NCI-H460 (cell line): Measurements from ENCODE around the gene TIGD3. TPM values are rescaled to one million over a fixed set of nuclear protein-coding genes. Genes with fewer than 3 reads are reported as not detected.

Experiments
- DNase-seq: peaks from one replicate; pipeline ENCODE4 v3.0.0-alpha.2; 2016; ENCODE audit warnings: low read depth; ENCODE audit errors: extremely low read depth
- total RNA-seq: library from RNA; depleted of rRNA; stranded (reverse); fragments of >200 nt; shearing (Covaris generic); gene quantifications from 2 replicates; pipeline ENCODE4 v1.2.3, GENCODE V29; 2014

Gene TIGD3
- total RNA-seq, 1 experiment from 2014 or later, result 0.25 TPM

DNA sequence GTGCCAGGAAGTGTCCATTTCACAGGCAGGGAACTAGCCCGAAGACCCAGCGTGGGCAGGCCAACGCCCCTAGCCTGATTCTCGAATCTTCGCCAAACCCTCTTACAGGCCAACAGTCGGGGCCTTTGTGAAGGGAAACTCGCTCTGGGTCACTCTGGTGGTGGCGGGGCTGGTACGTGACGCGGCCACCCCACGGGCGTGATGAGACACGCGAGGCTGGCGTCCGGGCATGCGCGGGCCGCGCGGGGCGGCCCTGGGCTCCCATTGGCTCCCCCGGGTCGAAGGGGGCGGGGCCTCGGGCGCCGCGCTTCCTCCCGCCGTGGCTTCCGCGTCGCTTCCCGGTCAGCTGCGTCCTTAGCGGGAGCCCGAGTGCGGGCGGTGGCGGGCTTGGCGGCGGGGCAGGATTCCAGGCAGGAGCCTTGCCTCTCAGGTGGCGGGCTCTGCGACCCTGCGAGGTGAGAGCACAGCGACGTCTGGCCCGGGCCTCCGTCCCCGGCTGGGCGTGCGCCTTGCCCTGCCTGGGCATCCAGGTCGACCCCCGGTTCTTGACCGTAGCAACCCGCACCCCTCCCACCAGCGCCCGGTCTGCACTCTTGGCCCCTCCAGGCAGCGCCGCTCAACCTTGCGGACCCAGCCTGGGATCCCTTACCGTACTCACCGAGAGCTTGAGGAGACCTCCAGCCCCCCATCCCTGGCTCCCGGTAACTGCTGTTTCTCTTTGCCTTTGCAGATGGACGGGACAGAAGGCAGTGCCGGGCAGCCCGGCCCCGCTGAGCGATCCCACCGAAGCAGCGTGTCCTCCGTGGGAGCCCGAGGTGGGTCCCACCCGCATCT is 32.0 kb downstream of the TIGD3 start, which contains the start of gene FRMD8:
FRMD8 (plus strand) TSS at position 331 of the 834 bp plus-strand sequence; CDS start at position 731, 400 bp downstream.
- DNase-seq, result peak; percentile 60

DNA sequence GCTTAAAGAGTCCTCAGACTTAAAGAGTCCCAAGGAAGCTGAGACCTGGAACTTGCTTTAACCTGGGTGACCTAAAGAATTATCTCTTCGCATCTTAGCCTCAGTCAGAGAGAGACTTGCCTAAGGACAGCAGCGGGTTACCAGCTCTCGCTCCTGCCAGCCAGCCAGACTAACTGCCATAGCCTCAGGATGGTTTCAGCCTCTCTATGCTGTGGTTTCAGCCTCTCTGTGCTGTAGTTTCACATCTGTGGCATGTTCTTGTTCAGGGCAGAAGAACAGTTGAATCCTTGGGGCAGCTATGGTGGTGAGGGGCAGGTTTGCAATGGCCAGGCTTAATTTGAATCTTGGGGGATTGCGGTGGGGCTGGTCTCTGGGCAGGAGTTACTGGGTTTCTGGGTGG is 34.2 kb downstream of the TIGD3 start:
- no peak for DNase-seq

DNA sequence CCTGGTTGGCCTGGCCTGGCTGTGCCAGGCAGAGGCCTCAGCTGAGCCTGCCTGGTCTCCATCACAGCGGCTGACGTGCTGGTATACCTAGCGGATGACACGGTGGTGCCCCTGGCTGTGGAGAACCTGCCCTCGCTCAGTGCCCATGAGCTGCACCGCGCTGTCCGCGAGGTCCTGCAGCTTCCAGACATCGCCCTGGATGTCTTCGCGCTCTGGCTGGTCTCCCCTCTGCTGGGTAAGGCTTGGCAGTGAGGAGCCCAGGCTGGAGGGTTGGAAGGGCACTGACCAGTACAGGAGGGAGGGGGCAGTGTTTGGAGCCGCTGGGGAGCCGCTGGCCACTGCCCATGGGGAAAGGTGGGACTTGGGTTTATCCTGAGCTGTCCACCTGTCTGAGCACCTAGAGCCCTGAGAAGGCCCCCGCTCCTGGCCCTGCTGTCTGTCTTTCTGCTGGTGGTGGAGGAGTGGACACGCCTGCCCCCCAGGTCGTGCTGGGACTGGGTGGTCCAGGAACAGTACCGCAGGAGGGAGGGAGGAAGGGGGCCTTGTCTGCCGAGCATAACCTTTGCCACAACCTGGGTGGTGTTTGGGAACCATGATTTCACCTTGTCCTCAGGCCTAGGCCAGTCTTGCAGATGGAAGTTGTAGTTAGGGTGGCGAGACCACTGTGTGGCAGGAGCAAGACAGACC is 34.9 kb downstream of the TIGD3 start:
- no peak for DNase-seq

DNA sequence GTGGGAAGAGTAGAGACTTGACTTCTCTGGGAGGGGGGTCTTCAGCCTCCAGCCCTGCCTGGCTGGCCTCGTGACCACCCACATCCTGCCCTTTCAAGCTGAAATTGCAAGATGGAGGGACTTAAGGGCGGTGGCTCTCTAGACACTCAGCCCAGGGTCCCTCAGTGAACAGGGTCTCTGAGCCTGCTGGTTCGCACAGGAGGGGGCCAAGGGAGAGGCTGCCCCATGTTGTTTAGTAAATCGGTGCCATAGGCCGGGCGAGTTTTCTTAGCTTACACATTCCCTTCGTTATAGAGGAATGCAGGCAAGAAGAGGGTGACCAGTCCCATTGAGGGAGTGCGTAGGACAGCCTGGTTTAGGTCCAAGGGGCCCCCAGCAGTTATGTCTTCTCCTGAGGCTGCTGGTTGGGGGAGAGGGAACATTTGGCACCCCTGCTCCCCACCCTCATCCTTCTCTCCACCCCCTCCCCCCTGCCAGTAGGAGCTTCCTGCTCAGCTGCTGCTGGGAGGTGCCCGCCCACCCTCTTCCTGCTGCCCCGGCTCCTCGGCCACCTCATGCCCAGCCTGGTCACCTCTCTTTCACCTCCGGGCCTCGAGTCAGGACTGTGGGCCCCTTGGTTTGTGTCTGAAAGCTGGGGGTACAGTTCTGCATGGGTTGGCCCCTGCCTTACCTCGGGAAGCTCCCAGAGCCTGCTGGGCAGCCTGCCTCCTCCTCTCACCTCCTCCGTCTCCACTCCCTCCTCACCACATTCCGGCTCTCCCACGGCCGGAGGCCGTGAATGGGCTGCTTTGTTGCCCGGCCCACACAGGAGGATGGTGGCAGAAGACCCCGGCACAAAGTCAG is 35.8 kb downstream of the TIGD3 start:
- DNase-seq, result no peak

DNA sequence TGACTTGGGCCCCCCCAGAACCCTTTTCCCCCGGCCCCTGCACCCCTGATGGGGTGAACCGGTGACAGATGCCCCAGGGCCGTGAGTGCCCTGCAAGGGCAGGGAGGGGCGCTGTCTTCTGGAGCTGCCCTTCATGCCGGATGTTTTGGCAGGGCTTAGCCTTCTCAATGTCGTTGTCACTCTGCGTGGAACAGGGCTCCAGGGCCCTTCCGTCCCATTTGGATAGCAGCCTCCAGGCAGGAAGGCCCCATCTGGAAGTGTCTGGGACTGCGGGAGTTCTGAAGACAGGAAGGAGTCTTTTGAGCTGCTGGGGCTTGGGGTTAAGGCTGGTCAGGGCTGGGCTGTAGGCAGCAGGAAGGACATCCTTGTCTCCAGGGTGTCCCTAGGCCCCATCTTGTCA is 36.4 kb downstream of the TIGD3 start:
- DNase-seq, result no peak

DNA sequence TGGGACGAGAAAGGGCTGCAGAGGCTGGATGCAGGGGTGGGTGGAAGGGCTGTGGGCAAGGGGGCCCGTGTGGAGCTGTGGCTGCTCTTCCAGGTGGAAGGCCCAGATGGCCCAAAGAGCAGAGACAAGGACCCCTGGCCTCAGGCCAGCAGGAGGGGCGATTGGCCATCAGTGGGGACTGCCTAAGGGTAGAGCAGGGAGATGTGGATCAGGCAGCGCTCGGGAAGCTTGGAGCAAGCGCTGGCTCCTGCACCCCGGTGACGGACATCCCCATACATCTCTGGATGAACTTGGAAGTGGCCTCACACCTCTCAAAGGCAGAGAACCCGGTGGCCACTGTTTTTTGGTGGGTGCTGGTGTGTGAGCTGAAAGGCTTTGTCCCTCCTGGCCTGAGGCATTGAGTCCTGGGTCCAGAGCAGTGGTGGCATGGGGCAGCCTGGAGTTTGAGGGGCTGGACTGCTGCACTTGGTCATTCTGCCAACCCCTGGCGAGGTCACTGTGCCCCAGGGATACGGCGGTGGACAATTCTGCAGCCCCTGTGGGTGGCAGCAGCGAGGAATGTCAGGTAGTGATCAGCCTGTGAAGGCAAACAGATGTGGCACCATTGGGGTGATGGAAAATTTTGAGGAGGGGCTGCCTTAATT is 37.8 kb downstream of the TIGD3 start:
- no peak for DNase-seq

DNA sequence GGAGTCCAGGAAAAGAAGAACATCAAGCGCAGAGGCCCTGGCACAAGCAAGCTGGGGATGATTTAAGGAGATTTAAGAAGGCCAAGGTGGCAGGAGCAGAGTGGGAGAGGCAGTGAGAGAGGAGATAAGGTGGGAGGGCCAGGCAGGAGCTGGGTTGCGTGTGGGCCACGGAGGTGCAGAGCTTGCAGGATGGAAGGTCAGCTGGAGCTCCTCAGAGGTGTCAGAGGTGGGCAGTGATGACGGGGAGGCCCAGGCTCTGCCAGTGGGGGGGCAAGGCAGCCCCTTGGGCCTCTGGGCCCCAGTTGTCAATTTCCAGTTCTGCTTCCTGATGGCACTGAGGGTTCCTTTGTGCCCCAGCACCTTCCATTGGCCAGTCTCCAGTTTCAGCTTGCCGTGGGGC is 38.3 kb downstream of the TIGD3 start:
- DNase-seq, result no peak

DNA sequence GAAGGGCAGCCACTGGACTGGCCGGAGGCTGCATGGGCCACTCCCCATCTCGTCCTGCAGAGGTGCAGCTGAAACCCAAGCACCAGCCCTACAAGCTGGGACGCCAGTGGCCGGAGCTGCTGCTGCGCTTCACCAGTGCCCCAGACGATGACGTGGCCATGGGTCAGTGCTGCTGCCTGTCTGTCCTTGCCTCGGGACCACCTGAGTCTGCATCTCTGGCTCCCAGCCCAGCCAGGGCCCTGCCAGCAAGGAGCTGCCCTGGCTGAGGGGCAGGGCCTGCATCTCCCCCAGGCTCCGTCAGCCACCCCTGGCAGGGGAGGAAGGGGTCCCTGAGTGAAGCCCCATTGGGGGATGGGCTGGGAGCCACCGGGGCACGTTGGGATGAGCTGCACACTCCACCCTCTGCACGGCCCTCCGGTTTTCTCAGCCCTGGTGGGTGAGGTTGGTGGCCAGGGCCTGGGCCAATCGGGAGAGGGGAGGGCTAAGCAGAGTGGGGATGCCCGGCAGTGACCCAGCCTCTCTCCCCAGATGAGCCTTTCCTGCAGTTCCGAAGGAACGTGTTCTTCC is 39.0 kb downstream of the TIGD3 start:
- no peak for DNase-seq

DNA sequence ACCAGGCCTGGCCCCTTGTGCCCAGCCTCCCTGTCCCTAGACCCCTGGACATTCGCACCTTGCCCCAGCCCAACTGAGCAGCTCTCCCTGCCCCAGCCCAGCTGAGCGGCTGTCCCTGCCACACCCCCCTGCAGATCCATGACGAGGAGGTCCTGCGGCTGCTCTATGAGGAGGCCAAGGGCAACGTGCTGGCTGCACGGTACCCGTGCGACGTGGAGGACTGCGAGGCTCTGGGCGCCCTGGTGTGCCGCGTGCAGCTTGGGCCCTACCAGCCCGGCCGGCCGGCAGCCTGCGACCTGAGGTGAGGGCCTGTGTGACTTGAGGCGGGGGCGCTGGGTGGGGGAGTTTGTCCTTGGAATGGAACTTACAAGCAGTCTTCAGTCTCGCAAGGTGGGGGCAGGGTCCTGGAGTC is 39.6 kb downstream of the TIGD3 start:
- DNase-seq, result no peak

DNA sequence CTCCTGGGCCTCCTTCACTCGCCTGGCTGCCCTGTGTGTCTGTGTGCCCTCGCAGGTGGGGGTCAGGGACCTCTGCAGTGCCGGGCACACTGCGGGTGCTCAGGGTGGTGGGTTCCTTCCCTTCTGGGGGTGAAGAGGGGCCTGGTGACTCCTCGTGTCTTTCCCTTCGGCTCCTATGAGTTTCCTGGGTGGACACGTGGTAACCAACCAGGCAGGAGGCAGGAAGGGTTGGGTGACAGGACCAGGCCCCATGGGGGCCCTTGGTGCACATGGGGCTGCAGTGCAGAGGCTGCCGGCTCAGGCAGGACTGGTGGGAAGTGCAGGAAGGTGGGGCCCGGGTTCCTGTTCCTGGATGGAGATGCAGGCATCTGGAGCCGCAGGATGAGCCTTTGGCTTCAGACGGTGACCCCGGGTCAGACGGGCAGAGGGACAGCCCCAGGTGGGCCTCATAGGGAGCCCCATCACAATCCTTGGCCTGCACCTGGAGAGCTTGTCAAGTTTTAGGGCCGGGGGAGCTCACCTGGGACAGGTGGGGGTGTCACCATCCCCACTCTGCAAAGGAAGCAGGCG is 41.5 kb downstream of the TIGD3 start:
- no peak for DNase-seq

DNA sequence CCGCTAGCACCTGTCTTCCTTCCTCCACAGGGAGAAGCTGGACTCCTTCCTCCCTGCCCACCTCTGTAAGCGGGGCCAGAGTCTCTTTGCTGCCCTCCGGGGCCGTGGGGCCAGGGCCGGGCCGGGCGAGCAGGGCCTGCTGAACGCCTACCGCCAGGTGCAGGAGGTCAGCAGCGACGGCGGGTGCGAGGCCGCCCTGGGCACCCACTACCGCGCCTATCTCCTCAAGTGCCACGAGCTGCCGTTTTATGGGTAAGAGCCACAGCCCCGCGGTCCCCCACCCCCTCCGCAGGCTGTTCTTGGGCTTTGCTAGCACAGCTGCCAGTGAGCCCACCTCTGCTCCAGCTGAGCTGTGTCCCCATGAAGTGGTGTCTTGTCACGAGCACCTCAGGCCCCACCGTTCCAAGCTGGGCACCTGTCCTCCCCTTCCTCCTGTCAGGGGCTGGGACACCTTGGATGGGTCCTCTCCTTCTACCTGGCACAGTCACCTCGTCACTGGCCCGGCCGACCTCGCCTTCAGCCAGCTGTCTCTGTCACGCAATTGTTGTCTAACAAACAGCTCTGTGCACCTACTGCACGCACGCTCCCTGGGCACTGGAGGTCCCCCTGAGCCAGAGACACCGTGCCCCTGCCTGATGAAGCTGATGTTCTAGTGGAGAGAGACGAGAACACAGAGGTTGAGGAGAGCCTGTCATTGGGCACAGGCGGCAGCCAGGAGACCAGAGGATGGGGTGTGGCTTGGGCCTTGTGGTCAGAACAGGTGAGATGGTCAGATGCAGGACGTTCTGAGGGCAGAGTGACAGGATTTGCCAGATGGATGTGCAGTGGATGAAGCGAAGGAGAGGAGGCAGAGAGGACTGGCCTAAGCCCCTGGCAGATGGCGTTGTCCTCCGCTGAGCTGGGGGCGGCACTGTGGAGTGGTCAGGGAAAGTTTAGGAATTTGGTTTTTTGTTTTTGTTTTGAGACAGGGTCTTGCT is 42.5 kb downstream of the TIGD3 start:
- DNase-seq, result no peak

DNA sequence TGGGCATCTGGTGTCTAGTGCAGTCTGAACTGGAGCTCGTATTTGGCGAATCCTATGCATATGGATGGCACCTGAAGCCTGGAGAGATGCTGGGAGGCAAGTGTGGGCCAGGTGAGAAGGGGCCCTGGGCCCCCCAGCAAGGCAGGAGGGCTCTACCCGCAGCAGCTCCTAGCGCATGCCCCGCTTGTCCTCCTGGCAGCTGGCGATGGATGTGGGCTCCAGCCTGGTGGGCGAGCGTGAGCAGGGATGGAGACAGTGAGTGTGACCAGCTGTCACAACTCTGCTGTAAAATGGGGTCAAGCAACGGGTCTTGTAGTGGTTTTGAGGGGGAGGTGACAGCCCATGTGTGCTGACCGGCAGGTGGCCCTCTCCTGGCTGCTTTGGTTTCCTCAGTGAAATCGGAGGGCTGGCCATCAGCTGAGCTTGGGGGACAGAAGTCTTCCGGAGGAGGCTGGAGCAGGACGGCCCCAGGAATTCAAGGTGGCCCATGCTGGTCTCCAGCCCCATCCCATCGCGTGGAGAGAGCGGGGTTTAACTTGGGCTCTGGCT is 43.9 kb downstream of the TIGD3 start:
- DNase-seq, result no peak

DNA sequence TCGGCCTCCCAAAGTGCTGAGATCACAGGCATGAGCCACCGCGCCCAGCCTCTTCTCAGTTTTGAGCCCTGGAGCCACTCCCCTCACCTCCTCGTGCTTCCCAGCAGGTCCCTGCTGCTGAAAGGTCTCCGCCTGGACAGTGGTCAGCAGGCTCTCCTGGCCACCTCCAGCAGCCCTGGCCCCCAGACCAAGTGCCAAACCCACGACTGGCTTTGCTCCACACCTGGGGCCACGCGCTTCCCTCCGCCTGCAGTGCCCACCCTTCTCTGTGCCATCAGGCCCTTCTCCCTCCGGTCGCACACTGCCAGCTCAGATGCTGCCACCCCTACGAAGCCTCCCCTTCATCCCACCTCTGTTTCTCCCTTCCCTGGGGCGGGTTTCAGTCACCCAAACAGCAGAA is 44.7 kb downstream of the TIGD3 start:
- DNase-seq, result no peak

DNA sequence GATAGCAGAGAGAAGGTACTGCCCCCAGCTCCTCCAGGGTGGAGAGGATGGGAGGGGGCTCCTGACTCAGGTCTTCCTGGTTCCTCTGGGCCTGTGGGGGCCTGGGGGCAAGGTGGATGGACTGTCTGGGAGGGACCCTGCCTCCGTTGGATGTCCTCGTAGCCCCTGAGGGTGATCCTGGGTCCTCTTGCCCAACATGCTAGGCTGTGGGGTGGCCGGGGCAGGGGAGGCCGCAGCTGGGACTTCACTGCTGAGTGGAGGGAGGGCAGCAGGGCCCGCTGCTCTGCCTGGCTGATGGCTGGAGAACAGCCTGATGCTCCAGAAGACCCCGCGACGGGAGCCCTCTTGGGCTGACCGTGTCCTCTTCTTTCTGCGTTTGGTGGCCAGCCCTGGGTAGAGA is 45.3 kb downstream of the TIGD3 start:
- no peak for DNase-seq

DNA sequence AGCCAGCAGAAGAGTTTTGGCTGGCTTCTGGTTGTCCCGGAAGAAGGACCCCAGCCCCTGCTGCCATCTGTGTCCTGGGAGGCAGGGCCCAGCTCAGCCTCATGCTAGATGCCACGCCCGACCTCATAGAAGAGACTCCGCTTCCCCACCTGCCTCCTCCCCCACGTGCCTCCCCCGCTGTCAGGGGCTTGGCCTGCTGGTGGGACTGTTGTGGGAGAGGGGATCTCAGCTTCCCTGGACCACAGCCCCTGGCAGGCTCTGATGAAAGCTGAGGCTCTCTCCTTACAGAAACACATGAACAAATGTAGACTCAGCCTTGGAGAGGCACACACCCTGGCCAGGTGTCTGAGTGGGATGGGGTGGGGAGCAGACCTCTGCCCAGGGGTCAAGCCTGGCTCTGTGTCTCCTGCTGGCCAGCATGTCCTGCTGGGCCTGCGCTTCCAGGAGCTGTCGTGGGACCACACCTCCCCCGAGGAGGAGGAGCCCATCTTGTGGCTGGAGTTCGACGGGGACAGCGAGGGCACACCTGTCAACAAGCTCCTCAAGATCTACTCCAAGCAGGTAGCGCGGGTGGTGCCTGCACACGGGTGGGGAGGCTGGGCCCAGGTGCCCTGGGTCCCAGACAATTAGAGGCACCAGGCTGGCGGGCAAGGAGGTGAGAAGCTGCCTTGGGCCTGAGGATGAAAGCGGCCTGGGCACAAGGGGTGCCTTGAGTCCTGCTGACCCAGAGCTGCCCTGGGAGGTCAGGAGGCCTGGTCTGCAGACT is 45.9 kb downstream of the TIGD3 start:
- DNase-seq, result no peak

DNA sequence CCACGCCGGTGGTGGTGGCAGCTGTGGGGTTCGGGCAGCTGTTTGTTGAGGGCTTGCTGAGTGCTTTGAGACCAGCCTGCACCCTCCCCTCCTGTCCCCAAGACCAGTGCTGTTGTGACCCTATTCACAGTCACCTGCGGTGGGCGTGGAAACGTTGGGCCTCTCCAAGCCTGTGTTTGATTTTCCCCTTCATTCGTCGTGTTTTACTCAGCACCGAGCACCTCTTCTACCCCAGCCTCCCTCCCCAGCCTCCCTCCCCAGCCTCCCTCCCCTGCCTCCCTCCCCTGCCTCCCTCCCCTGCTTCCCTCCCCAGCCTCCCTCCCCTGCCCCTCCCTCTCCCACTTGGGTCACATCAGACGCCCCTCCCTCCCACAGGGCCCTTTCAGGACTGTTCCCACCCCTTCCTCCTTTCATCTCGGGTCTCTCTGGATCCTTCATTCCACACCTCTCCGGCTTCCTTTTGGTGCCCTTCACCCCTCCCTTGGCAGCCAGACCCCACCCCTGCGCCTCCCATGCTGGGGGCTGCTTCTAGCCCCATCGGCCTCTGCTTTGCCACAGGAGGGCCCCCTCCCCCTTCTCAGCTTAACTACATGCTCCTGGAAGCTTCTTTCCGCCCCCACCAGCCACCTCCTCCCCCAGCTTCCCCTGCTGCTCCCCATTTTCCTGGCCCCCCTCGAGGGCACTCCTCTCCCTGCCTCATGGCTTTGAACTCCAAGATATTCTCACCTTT is 46.7 kb downstream of the TIGD3 start:
- no peak for DNase-seq

DNA sequence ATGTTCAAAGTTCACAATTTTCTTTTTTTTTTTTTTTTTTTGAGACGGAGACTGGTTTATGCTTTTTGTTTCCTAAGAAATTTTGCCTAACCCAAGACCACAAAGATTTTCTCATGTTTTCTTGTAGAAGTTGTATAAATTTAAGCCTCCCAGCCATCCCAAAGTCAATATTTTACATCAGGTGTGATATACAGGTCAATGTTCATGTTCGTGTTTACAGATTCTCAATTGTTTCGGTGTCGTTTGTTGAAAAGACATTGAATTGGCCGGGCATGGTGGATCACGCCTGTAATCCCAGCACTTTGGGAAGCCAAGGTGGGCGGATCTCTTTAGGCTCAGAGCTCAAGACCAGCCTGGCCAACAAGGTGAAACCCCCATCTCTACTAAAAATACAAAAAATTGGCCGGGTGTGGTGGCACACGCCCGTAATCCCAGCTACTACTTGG is 47.3 kb downstream of the TIGD3 start:
- DNase-seq, result no peak
